Upper lobe of left lung (tissue), 4 donors: ENCODE measurements around the gene DNAH17.

Experiments used
- EP300 ChIP-seq, 4 donors: sonication (generic); formaldehyde crosslinking; IDR thresholded peaks; one replicate each; pipeline ENCODE4 v1.5.1; 2017; ENCODE audit warnings: antibody characterized with exemption in 4 of 4, control low read depth in 2 of 4
- POLR2A ChIP-seq, 4 donors: fragments of 450-650 bp; IDR thresholded peaks; one replicate each; pipeline ENCODE4 v1.5.1; 2016 to 2017; ENCODE audit warnings: antibody characterized with exemption in 4 of 4, mild to moderate bottlenecking in 2 of 4
- POLR2AphosphoS5 ChIP-seq, 2 donors: sonication (generic); formaldehyde crosslinking; IDR thresholded peaks; one replicate each; pipeline ENCODE4 v1.5.1; 2017; ENCODE audit warnings: antibody characterized with exemption in 2 of 2
- TF ChIP-seq, protein P1 (sequence below), 6 experiments: fragments of 450-650 bp in 4 of 6; fragments of 200-600 bp in 2 of 6; sonication (generic) in 2 of 6; IDR thresholded peaks; one replicate each; pipeline ENCODE4 v1.5.1; 2016 to 2019; ENCODE audit warnings: antibody characterized with exemption in 6 of 6

DNA sequence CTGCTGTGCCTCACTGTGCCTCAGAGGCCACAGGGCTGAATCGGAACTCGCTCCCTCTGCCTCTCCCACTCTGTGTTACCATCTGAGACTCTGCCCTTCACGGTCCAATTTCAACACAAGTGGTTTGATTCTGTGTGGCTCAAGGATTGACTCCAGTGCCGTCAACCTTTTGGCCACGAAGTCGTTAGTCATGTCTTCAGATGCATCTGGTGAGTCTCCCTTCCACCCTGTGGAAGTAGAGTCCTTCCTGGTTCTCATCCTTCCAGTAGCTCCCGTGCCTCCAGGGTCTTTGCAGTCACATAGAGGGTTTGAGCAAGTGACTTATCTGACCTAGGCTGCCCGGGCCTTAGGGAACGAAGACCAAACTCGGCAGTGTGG, 147.6 kb downstream of the DNAH17 start:
- TF ChIP-seq, protein P1, sequence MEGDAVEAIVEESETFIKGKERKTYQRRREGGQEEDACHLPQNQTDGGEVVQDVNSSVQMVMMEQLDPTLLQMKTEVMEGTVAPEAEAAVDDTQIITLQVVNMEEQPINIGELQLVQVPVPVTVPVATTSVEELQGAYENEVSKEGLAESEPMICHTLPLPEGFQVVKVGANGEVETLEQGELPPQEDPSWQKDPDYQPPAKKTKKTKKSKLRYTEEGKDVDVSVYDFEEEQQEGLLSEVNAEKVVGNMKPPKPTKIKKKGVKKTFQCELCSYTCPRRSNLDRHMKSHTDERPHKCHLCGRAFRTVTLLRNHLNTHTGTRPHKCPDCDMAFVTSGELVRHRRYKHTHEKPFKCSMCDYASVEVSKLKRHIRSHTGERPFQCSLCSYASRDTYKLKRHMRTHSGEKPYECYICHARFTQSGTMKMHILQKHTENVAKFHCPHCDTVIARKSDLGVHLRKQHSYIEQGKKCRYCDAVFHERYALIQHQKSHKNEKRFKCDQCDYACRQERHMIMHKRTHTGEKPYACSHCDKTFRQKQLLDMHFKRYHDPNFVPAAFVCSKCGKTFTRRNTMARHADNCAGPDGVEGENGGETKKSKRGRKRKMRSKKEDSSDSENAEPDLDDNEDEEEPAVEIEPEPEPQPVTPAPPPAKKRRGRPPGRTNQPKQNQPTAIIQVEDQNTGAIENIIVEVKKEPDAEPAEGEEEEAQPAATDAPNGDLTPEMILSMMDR (IDR thresholded peaks at IDR 0.05): no peak
- no peak for TF ChIP-seq POLR2A (IDR thresholded peaks at IDR 0.05)
- TF ChIP-seq POLR2AphosphoS5 (IDR thresholded peaks at IDR 0.05): no peak
- TF ChIP-seq EP300 (IDR thresholded peaks at IDR 0.05): no peak
